Ishikawa (cell line): ENCODE data around the gene MRPS9.

Source experiments
- RAD21 ChIP-seq: IDR thresholded peaks from 2 replicates; pipeline ENCODE4 v1.6.1; 2012; ENCODE audit warnings: low read depth
- TAF1 ChIP-seq: IDR thresholded peaks from 2 replicates; pipeline ENCODE4 v1.6.1; 2012; ENCODE audit warnings: low read depth, mild to moderate bottlenecking
- TEAD4 ChIP-seq: IDR thresholded peaks from 2 replicates; pipeline ENCODE4 v1.6.1; 2012
- USF1 ChIP-seq: IDR thresholded peaks from 2 replicates; pipeline ENCODE4 v1.6.1; 2012
- YY1 ChIP-seq: IDR thresholded peaks from 2 replicates; pipeline ENCODE4 v1.6.1; 2012; ENCODE audit warnings: low read depth

GRCh38 chr2:105113616-105114291 is 75.9 kb downstream of the MRPS9 start:
- TF ChIP-seq RAD21 (no peak), USF1 (no peak), YY1 (no peak), TAF1 (no peak), TEAD4 (no peak)
